ENCODE measurements around the gene VCAN.

DNA sequence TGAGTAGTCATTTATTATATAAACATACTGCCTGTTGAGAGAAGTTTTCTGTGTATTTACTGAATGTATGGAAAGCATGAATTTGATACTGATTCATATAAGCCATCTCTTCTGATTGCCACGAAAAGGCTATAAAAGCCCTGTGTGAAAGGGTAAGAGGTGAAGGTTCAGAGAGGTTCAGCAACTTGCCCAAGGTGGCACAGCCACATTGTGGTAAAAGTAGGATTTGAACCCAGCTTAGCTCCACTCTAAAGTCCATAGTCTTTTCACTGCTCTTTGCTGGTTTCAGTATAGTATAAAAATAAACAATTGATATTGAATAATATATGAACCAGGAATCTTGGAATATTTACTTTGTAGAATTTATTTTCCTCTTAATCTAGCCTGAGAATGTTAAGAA, 71.3 kb downstream of the VCAN start:
- TF ChIP-seq POLR2A (IDR thresholded peaks at IDR 0.05; ENCODE audit: low read length), result no peak
- TF ChIP-seq GATA1 (IDR thresholded peaks at IDR 0.05; ENCODE audit: low read depth, low read length), result no peak

Measured in erythroblast (primary cell).